Stimulated activated CD8-positive, alpha-beta memory T cell treated with anti-CD3 and anti-CD28 coated beads, Interleukin-4, amount 100 ng/mL, for 48 hours (primary cell): ENCODE results near the gene NUDCD3.
A peak's percentile ranks its signal among the peaks of the same experiment; 100 is the strongest.

Source experiments
- DNase-seq: peaks from one replicate; pipeline ENCODE4 v3.0.0-alpha.2; 2020

Gene NUDCD3

DNA sequence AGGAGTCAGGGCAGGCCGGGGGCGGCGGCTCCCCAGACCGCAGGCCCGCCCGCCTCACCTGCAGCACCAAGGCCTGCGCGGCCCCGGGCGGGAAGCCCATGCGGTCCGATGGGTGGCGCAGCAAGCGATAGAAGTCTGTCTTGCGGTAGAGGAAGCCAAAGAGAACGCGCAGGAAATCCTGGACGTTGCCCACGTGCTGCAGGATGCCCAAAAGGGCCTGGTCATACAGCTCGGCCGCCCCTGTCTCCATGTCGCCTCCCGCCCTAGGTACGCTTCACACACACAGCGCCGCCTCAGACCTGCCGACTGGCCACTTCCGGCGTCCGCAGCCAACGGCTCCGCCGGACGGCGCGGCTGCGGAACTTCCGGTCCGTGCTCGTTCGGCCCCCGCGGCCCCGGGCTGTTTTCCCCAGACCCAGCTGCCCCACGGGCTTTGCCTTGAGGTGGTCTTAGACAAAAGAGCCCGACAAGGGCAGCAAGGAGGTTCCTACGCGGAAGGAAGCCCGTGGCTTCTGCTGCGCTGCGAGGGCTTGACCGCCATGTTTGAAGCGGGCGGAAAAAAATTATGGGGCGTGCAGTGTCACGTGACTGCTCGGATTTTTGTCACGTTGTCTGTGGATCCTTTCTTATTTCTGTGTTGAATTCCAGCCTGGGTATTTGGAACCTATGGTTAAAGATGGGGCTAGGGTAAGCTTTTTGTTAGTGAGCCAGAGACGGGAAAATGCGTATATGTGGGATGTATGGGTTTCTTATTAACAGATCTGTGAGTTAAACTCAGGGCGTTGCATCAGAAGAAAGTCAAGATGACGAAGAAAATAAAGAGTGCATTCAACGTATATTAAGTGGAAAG is at the start of gene NUDCD3:
NUDCD3 (minus strand) TSS at position 308 of the 850 bp plus-strand sequence; CDS start at position 250, 58 bp downstream.
- peak; percentile 85 for DNase-seq

DNA sequence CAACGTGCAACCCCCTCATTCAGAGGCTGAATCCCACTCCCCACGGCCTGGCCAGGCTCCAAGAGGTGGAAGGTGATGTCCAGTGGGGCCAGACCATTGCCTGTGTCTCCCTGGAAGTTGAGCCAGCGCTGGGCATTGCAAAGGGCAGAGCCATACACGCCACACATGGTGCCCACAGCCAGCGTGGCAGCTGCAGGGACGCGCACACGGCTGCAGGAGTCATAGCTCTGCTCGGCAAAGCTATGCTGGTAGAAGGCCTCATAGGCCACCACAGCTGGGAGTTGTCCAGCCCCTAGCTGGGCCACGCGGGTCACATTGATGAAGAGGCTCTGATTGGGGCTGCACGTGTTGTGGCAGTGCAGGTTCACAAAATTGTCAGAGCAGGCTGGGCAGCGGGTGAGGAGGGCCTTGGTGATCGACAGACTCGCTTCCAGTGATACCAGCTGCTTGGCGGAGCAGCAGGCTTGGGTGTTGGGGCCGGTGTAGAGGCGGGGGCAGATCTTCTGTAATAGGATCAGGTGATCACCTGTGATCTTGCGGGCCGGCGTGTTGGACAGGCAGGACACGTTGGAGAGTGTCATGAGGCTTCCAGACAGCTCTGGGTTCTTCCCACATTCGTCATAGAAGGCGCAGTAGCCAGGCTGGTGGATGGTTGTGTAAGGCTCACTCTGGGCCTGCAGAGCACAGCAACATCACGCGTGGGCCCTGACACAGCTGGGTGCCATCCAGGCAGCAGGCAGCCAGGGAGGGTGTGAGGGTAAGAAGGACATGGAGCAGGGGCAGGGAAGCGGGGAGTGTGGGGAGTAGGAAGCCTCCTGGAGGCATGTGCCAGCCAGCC is 49.4 kb upstream of the NUDCD3 start:
- DNase-seq: no peak

DNA sequence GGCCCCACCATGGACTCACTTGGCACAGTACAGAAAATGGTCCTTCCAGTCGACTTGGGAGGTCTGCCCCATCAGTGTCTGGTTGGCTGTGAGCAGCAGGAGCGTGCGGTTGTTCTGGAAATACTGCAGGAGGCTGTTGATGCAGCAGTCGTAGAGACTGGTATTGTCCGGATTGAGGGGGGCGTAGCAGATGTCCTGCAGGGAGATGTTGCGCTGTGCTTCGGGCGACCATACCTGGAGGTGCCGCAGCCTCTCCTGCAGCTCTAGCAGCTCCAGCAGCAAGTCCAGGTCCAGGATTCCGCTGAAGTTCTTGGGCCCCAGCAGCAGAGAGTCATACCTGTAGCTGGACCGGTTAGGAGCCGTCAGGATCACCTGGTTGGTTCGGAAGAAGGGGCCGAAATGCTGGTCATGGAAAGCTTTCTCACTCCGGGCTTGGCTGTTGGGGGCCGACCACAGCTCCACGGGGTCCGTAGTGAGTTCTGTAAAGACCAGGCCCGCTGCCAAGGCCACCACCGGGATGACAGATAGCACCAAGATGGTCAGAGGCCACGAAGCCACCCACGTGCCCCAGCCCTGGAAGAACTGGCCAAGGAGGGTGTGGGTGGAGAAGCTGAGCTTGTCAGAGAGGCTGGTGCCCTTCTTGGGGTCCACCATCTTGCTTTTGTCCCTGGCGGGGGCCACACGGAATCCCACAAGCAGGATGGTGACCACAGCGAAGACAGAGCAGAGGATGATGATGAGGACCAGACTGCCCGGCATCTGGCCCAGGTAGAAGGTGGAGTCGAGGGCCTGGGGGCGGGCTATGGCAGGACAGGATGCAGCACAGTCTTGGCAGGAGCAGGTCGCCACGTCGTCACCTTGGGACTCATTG is 48.6 kb upstream of the NUDCD3 start:
- no peak for DNase-seq

DNA sequence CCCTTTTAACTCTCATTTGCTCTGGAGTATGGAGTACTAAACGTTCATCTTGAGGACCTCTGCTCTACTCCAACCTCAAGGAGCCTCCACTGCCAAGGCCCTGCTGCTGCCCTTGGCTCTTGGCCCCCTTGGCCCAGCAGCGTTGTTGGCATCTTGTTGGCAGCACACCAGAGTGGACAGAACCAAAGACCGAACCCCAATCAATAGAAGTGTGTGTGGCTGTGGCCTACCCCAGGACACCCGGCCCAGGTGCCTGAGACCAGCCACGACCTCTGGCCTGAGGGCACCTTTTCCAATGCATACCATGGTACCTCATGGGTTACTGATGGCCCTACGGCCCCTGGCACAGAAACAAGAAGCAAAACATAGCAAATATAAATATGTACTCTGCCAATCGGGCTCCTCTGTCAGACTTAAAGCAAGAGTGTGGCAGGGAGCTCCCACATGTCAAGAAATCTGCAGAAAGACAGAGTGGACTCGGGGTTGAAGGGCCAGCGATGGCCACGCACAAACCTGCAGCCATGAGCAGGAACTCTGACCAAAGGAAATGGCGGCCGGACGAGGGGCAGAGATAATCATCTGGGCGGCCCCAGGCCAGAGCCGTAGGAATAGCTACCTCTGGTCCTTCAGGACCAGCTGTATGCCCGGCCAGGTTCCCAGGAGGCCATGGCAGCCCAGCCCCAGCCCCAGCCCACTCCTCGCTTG is 47.8 kb upstream of the NUDCD3 start:
- DNase-seq: no peak

DNA sequence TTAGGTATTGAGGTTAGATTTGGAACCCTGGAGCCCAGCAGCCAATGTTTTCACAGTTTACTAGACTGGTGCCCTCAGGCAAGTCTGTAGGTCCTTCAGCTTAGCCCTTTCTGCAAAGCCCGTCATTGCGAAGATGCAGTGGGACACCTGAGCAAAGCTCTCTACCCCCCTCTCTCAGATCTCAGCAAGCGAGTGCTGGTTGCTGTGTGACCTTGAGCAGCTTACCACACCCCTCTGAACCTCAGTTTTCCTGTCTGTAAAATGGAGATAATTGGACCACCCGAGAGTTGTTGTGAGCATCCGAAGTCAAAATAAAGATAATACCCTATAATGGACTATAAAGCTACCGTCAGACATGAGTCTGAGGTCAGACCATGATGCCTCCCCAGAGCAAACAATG is 47.0 kb upstream of the NUDCD3 start:
- DNase-seq: no peak

DNA sequence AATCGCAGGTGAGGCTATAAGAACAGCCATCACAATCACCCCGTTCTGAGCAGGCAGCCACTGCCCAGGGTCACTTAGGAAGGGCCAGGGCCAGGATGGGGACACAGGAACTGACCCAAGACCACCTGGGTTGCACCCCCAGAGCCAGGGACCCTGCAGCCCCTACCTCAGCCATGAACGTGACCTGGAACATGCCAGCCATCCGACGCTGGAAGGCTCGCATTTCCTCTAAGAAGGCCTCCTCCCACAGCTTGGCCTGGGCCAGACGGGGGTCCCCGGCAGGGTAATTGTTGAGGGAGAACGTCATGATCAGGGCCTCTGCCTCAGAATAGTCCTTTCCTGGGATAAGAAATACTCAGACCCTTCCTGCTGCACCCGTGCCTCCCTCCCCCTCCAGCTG is 45.6 kb upstream of the NUDCD3 start:
- DNase-seq: no peak

DNA sequence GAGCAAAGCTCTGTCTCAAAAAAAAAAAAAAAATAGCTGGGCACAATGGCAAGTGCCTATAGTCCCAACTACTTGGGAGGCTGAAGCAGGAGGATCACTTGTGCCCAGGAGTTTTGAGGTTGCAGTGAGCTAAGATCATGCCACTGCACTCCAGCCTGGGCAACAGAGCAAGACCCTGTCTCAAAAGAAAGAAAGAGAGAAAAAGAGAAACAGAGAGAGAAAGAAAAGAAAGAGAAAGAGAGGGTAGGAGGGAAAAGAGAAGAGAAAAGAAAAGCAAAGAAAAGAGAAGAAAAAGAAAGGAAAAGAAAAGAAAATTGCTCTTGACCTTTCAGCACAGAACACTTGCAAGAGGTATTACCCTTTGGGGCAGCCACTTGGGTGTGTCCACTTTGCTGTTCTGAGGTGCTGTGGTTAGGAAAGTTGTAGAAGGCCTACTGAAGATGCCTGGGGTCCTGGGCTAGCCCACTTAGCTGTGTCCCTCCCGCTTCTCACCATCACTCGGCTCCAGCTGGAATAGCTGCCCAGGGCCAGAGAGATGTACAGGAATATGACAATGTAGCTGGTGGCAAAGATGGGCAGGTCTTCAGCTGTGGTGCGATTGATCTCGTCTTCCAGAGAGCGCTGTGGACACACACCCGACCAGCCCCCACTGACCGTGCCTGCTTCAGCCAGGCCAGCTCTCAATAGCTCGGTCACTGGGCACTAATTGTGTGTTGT is 45.0 kb upstream of the NUDCD3 start:
- DNase-seq: no peak

DNA sequence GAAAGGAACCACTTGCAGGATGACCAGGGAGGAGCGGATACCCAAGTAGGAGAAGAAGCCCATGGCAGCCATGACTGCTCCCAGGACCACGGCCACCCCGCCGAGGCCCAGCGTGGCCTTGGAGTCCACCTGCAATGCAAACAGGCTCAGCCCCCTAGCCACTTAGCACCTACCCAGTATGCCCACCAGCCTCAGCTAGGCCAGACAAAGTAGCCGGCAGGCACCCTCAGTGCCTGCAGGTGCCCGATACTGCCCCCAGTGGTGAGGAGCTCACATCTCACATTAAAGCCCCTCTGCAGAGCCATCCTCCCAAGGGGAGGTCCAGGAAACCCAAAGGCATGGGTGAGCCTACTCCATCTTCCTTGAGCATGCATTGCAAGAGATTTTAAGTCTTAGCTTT is 44.0 kb upstream of the NUDCD3 start:
- DNase-seq: peak; percentile 75

DNA sequence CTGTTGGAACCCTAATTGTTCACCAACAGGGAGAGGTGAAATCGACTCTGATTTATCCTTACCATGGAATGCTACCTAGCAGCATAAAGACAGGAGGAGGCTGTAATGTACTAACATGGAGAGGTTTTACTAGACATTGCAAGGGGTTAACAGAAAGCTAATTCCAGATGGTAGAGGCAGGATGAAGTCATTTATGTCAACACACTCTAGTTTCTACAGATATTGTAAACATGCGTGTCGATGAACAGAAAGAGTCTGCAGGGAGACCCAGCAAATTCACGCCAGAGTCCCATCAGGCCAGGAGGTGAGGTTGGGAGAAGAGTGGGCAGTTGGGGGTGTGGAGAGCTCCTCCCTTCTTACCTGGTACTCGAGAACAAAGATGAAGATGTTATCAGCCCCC is 43.6 kb upstream of the NUDCD3 start:
- no peak for DNase-seq

DNA sequence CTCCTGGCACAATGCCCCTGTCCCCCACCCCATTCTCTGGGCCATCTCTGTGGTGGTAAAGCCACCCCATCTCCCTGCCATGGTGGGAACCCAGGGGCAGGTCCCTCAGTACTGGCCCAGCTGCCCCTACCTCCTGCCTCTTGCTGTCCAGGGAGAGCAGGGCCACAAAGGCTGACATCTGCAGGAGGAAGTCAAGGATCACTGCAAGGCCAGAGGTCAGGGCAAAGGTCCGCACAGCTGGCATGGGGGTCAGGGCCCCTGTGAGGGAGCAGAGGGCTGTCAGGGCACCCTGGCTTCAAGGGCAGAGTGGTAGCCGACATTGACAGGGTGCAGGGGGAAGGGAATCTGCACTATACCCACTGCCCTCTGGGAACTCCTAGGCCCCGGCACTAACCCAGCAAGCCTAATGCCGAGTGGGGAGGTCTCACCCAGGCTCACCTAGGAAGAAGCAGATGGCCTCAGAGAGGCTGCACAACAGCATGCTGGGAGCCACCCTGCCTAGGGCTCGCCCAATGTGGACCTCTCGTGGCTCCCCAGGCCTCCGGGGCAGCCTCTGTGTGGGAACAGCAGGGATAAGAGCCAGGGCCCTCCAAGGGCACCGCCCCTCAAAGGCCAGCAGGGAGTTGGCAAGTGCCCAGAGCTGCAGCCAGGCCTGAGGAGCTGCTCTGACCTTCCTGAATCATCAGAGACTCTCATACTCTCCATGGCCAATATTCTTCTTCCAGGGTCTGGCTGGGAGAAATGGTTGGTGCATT is 43.0 kb upstream of the NUDCD3 start:
- DNase-seq: no peak

DNA sequence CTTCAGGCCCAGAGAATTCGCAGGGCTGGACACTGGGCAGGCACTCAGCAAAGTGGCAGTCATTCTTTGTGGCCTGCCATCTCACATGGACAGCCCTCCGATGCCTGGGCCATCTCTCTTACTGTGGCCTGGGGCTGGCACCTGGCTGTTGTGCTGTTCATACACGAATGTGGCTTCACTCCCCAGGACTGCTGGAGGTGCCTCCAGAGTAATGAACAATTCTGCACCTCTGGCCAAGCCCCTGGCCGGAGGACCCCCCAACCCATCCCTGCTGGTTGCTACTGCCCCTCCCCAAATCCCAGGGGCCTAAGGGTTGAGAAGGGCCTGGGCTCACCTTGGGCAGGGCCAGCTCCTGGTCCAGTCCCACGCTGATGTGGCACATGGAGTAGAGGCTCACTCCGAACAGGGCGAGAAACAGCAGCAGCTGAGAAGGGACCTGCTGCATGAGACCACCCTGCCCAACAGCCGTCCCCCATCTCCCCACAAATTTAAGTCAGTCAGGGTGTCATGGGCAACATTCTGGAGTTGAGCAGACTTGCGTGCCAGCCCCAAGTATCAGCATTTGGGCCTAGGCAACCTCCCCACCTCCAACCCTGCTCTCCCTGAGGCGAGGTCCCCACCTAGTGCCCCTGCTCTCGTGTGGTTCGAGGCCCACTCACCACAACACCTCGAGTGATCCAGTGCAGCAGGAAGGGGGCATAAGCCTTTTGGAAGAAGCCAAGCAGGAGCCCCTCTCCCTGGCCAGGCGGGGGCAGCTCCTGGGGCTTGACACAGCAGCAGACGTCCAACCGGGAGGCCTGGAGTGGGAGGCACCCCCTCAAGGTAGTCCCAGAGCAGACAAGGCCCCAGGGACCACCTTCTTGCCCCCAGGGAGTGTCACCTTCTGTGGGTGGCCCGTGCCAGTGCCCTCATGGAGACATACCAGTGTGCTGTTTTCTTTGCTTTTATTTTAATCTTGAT is 41.2 kb upstream of the NUDCD3 start:
- DNase-seq: no peak

DNA sequence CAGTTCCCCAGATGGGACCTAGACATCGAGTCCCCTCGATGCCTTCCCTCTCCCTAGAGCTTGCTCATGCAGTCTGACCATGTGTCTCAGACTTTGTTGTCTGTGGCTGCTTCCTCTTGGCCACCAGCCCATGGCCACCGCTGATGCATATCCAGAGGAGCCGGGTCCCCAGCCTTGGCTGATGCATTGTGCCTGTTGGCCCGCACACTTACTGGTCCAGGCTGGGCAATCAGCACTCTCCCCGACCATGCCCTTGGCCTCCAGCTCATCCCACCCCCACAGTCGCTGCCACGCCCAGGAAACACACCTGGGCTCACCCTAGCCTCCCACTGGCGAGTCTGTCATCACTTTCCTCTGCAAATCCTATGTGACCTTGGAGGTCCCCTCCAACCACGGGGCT is 40.5 kb upstream of the NUDCD3 start:
- DNase-seq: no peak

DNA sequence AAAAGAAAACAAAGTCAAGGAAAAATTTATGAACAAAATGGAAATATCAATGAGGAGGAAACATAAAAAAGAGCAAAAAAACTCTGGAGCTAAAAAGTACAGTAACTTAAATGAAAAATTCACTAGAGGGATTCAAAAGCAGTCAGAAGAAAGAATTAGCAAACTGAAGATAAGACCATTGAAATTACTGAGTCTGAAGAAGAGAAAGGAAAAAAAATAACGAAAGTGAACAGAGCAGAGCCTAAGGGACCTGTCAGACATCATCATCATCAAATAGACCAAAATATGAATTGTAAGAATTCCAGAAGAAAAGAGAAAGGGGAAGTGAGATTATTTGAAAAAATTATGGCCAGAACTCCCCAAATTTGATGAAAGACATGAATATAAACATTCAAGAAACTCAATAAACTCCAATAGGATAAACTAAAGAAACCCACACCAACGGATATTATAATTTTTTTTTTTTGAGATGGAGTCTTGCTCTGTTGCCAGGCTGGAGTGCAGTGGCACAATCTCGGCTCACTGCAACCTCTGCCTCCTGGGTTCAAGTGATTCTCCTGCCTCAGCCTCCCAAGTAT is 34.4 kb upstream of the NUDCD3 start:
- DNase-seq: no peak

DNA sequence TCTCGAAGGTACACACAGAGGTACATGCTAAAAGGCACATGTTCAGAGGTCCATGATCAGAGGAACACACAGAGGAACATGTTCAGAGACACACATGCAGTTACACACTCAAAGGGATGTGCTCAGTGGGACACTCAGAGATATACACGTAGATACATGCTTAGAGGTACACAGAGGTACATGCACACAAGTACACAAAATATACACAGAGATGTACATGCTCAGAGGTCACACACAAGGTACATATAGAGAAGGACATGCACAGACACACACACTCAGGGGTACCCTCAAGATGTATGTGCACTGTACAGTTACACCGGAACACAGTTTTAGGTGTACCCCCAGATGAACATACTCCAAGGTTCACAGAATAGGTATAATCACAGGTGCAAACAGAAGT is 31.9 kb upstream of the NUDCD3 start:
- DNase-seq: no peak

DNA sequence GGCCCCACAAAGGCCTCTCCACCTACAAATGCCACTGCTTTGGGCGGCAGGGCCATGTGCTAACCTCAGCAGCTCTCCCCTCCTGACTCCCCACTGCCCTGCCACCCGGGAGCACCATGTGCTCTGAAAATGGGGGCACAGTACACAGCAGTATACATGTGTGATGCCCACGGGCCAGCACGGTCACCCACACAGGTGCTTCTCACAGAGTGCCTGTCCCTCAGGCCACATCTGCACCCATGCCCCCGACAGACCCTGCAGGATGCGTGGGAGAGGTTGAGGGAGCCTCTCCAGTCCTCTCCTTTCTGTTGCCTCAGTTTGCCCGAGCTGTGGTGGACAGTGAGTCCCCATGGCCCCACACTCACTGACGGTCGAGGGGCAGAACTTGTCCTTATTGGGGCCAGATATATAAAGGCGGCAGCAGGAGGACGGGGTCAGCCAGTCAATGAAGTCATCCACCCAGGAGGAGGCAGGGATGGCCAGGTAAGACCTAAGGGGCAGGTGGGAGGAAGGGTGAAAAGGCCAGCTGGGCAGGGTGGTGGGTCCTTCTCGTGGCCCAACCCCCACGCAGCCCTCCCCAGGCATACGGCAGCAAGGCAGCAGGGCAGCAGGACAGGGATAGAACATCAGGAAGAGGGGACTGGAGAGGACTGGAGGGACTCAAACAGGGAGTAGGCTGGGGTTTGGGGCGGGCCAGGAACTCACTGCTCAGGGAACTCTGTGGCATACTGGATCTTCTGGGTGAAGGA is 31.1 kb upstream of the NUDCD3 start:
- DNase-seq: no peak

DNA sequence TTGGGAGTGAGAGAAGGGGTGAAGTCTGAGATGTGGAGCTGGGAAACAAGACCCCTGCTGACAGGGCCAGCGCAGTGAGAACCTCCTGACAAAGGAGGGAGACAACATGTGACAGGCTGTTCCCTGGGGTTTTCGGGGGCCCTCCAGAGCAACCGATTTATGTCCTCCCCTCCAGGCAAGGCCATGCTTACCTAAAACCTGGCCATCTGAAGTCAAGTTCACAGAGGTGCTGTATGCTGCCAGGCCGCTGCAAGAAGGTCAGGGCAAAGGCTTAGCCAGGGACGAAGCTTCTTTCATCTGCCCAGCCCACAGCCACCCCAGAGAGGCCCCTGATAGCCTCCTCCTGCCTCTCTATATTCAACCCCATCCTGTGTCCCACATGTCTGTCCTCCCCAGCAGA is 30.1 kb upstream of the NUDCD3 start:
- no peak for DNase-seq

DNA sequence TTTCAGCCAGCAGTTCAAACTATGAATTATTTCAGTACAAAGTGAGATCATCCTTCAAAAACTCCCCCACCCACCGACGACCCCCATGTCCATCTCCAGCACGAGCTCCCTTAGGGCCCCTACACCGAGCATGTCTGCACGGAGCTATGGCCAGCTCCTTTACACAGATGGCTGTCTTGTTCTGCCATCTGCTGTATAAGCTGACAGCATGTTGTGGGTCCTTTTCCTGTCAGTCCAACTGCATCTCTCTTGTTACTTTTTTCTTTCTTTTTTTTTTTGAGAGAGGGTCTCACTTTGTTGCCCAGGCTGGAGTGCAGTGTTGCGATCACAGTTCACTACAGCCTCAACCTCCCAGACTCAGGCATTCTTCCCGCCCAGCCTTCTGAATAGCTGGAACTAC is 29.1 kb upstream of the NUDCD3 start:
- DNase-seq: no peak

DNA sequence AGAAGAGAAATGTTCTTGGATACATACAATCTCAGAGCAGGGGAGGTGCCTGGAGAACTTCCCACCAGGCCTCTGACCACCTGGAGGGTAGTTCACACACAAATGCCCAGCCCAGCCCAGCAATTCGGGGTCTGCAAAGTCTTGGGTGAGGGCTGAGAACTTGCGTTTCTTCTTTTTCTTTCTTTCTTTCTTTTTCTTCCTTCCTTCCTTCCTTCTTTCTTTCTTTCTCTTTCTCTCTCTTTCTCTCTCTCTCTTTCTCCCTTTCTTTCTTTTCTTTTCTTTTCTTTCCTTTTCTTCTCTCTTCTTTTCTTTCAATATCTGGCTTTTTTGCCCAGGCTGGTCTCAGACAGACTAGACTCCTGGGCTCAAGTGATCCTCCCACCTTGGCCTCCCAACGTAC is 28.3 kb upstream of the NUDCD3 start:
- no peak for DNase-seq

DNA sequence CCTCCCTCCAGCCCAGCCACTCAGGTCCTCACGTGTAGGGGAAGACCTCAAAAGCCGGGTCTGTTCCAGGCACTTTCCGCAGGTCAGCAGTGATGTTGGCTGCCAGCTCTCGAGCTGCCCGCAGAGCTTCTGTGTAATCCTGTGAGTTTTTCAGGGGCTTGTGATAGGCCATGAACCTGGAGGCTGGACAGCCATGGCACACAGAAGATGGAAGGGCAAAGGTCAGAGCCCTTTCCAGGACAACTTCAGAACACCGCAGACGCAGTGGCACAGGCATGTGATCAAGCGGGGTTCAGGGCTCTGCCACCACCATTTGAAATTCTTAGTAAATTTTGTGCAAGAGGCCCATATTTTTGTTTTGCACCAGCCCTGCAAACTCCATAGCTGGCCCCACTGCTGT is 26.7 kb upstream of the NUDCD3 start:
- DNase-seq: no peak
